Measurements from ENCODE around the gene KMT2C.

- TF ChIP-seq CTCF (IDR thresholded peaks at IDR 0.05) (no peak), POLR2A (IDR thresholded peaks at IDR 0.05) (no peak)
Measured at GRCh38 chr7:152158801-152159587, 276.8 kb downstream of the KMT2C start.
